ENCODE measurements around the gene NTM. TPM values are rescaled to one million over a fixed set of nuclear protein-coding genes. Genes with fewer than 3 reads are reported as not detected.
"Not testable (repeated sequence)": the region's sequence is repeated elsewhere in the genome, so short reads cannot be mapped to it uniquely, and the experiment has no call there.

The NTM gene
- polyA plus RNA-seq, 1 donor: 10.4 TPM

- DNase-seq: no peak
Measured at GRCh38 chr11:132342408-132342807, 972.0 kb downstream of the NTM start.

- DNase-seq: no peak
Measured at GRCh38 chr11:132343445-132344175, 973.2 kb downstream of the NTM start.

GRCh38 chr11:132346558-132347148 lies 976.2 kb downstream of the NTM start:
- DNase-seq: no peak

- DNase-seq: no peak
Measured at GRCh38 chr11:132347156-132348090, 977.0 kb downstream of the NTM start.

GRCh38 chr11:132349811-132350733 lies 979.7 kb downstream of the NTM start:
- no peak for DNase-seq

DNA sequence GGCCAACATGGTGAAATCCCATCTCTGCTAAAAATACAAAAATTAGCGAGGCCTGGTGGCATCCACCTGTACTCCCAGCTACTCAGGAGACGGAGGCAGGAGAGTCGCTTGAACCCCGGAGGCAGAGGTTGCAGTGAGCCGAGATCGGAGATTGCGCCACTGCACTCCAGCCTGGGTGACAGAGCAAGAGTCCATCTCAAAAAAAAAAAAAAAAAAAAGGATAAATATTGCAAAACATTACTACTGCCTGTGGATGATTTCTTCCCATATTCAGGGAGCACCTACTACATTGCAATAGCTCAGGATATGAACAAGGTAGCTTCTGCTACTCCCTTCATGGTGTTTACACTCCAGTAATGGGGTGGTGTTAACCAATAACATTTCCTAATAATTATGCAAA lies 980.6 kb downstream of the NTM start:
- DNase-seq: no peak

DNA sequence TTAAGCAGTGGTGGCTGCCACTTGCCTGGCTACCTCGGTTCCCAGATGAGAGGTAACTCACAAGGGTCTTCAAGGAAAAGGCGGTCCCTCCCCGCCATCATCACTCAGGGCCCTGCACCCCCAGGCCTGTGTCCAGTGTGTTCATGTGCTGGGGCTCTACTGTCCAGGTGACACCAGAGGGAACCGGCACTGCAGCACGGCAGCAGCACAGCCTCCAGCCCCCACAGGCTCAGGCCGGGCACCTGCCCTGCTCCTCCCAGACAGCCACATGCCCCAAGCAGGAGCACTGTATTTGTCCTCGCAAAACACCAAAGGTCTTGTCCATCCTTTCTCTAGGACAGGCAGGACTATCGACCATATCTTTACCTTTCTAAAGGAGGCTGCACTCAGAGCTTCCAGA lies 982.1 kb downstream of the NTM start:
- DNase-seq: no peak

GRCh38 chr11:132353255-132353654 lies 982.8 kb downstream of the NTM start:
- DNase-seq: no peak

GRCh38 chr11:132357811-132358572 lies 987.6 kb downstream of the NTM start:
- DNase-seq: no peak

DNA sequence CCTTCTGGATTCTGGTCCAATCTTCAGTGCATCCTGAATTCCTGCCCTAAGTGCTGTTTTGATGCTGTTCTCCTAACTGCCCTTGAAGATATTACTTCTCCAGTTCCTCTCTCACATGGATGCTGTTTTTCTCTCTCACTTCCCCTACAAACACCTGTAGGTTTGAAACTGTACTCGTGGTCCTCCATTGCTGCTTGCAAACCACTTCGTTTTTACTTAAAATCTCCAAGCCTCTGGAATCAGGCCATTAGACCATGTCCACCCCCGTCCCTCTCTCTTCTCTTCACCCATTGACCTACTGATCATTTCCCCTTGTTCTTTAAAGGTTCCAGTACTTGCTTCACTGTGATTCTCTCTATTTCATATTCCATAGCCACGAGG lies 988.1 kb downstream of the NTM start:
- DNase-seq: no peak

GRCh38 chr11:132361011-132361550 lies 990.7 kb downstream of the NTM start:
- no peak for DNase-seq

- DNase-seq: no peak
Measured at GRCh38 chr11:132365650-132366049, 995.2 kb downstream of the NTM start.

DNA sequence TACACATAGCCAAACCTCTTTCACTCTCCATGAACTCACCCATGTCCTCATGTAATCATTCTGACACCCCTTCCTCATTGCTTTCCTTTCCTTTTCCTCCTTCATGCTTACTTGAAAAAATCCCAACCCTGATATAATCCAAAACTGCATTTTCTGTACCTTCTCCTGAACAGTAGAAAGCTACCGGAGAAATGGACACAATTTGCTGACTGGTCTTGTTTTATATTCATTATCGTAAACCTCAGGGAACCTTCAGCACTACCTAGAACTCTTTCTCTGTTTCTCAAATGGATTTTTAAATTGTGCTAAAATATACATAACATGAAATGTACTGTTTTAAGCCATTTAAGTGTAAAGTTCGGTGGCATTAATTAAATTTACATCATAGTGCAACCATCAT lies 996.9 kb downstream of the NTM start:
- no peak for DNase-seq

DNA sequence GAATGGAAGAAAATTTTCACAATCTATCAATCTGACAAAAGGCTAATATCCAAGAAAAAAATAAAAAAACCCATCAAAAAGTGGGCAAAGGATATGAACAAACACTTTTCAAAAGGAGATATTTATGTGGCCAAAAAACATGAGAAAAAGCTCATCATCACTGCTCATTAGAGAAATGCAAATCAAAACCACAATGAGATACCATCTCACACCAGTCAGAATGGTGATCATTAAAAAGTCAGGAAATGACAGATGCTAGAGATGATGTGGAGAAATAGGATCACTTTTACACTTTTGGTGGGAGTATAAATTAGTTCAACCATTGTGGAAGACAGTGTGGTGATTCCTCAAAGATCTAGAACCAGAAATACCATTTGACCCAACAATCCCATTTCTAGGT lies 999.7 kb downstream of the NTM start:
- not testable (repeated sequence) for DNase-seq

GRCh38 chr11:132373405-132374143 lies 1003.2 kb downstream of the NTM start:
- no peak for DNase-seq

GRCh38 chr11:132379540-132379939 lies 1009.1 kb downstream of the NTM start:
- DNase-seq: no peak
